Activated naive CD8-positive, alpha-beta T cell treated with anti-CD3 and anti-CD28 coated beads, Interleukin-2, amount 50 U/mL, for 24 hours (primary cell): ENCODE data around the gene KRTCAP2.
A peak's percentile ranks its signal among the peaks of the same experiment; 100 is the strongest.
"Not testable (repeated sequence)": the region's sequence is repeated elsewhere in the genome, so short reads cannot be mapped to it uniquely, and the experiment has no call there.

Source experiments
- ATAC-seq: fragments of 150-1000 bp; cut with Tn5 transposase; one replicate; pipeline ENCODE4 v1.10.0; 2021
- DNase-seq: peaks from one replicate; pipeline ENCODE4 v3.0.0; 2021
- H3K27ac Mint-ChIP-seq: one replicate; pipeline ENCODE4 v1.8.0; 2021; ENCODE audit warnings: mild to moderate bottlenecking, mixed read lengths
- H3K27me3 Mint-ChIP-seq: one replicate; pipeline ENCODE4 v1.8.0; 2021; ENCODE audit warnings: mixed read lengths
- H3K36me3 Mint-ChIP-seq: one replicate; pipeline ENCODE4 v1.8.0; 2021; ENCODE audit warnings: low read depth, mixed read lengths
- H3K4me1 Mint-ChIP-seq: one replicate; pipeline ENCODE4 v1.8.0; 2021; ENCODE audit warnings: mixed read lengths
- H3K4me3 Mint-ChIP-seq: one replicate; pipeline ENCODE4 v1.8.0; 2021; ENCODE audit warnings: mild to moderate bottlenecking, moderate library complexity, mixed read lengths
- H3K9me3 Mint-ChIP-seq: one replicate; pipeline ENCODE4 v1.8.0; 2021; ENCODE audit warnings: mixed read lengths

Gene KRTCAP2

GRCh38 chr1:155172732-155173477, at the start of gene KRTCAP2:
Gene KRTCAP2 (minus strand): TSS chr1:155173304. CDS start chr1:155173224, 80 bp downstream.
- peak; percentile 78 for ATAC-seq
- Mint-ChIP-seq H3K27ac (peak within 1 kb of the TSS; percentile 99), H3K9me3 (no peaks in the 10 kb centered on the region), H3K27me3 (peaks cover 2% of the 10 kb centered on the region), H3K4me1 (peaks cover 52% of the 10 kb centered on the region), H3K4me3 (peak within 1 kb of the TSS; percentile 99), H3K36me3 (peaks cover 32% of the 10 kb centered on the region)
- peak; percentile 96 for DNase-seq

- not testable (repeated sequence) for ATAC-seq, H3K9me3 Mint-ChIP-seq, H3K27me3 Mint-ChIP-seq, H3K36me3 Mint-ChIP-seq, H3K4me3 Mint-ChIP-seq, DNase-seq
- Mint-ChIP-seq H3K4me1 (peaks cover 24% of the 10 kb centered on the region), H3K27ac (peak overlapping the region; percentile 19)
Measured at GRCh38 chr1:155220211-155220965, 47.3 kb upstream of the KRTCAP2 start.

GRCh38 chr1:155219592-155220031, 46.5 kb upstream of the KRTCAP2 start:
- Mint-ChIP-seq H3K36me3 (peaks cover 2% of the 10 kb centered on the region), H3K4me1 (peaks cover 18% of the 10 kb centered on the region), H3K4me3 (no peak overlapping the region), H3K9me3 (no peaks in the 10 kb centered on the region), H3K27ac (peak overlapping the region; percentile 53), H3K27me3 (no peaks in the 10 kb centered on the region)
- no peak for DNase-seq
- ATAC-seq = no peak

GRCh38 chr1:155218854-155219591, 45.9 kb upstream of the KRTCAP2 start:
- ATAC-seq = no peak
- Mint-ChIP-seq H3K36me3 (no peaks in the 10 kb centered on the region), H3K4me1 (peaks cover 14% of the 10 kb centered on the region), H3K4me3 (peak overlapping the region; percentile 15), H3K9me3 (no peaks in the 10 kb centered on the region), H3K27me3 (no peaks in the 10 kb centered on the region), H3K27ac (peak overlapping the region; percentile 53)
- no peak for DNase-seq

- DNase-seq, H3K27me3 Mint-ChIP-seq, H3K4me3 Mint-ChIP-seq, ATAC-seq, H3K9me3 Mint-ChIP-seq, H3K27ac Mint-ChIP-seq: not testable (repeated sequence)
- Mint-ChIP-seq H3K36me3 (peaks cover 11% of the 10 kb centered on the region), H3K4me1 (peaks cover 19% of the 10 kb centered on the region)
Measured at GRCh38 chr1:155214702-155215101, 41.6 kb upstream of the KRTCAP2 start.

- not testable (repeated sequence) for H3K9me3 Mint-ChIP-seq, ATAC-seq, H3K27ac Mint-ChIP-seq, H3K27me3 Mint-ChIP-seq, H3K4me3 Mint-ChIP-seq, DNase-seq
- Mint-ChIP-seq H3K36me3 (peaks cover 11% of the 10 kb centered on the region), H3K4me1 (peaks cover 25% of the 10 kb centered on the region)
Measured at GRCh38 chr1:155212051-155212440, 38.9 kb upstream of the KRTCAP2 start.

- not testable (repeated sequence) for H3K27me3 Mint-ChIP-seq, DNase-seq, H3K27ac Mint-ChIP-seq, H3K9me3 Mint-ChIP-seq, H3K4me3 Mint-ChIP-seq, ATAC-seq
- peaks cover 29% of the 10 kb centered on the region for H3K4me1 Mint-ChIP-seq
- peaks cover 11% of the 10 kb centered on the region for H3K36me3 Mint-ChIP-seq
Measured at GRCh38 chr1:155211381-155212050, 38.4 kb upstream of the KRTCAP2 start.

GRCh38 chr1:155210314-155211104, 37.4 kb upstream of the KRTCAP2 start:
- Mint-ChIP-seq H3K36me3 (peaks cover 11% of the 10 kb centered on the region), H3K27ac (peak overlapping the region; percentile 94)

GRCh38 chr1:155209312-155209721, 36.2 kb upstream of the KRTCAP2 start:
- ATAC-seq = no peak
- Mint-ChIP-seq H3K9me3 (no peaks in the 10 kb centered on the region), H3K36me3 (peaks cover 11% of the 10 kb centered on the region), H3K4me3 (peak overlapping the region; percentile 93), H3K27me3 (no peaks in the 10 kb centered on the region), H3K27ac (peak overlapping the region; percentile 94), H3K4me1 (peaks cover 29% of the 10 kb centered on the region)
- DNase-seq = no peak

More at GRCh38 chr1:155210314-155211104, 37.4 kb upstream of the KRTCAP2 start:
- peak overlapping the region; percentile 93 for H3K4me3 Mint-ChIP-seq
- H3K27me3 Mint-ChIP-seq = no peaks in the 10 kb centered on the region
- ATAC-seq (no peak), DNase-seq (no peak)
- H3K4me1 Mint-ChIP-seq = peaks cover 29% of the 10 kb centered on the region
- H3K9me3 Mint-ChIP-seq = no peaks in the 10 kb centered on the region

- peaks cover 29% of the 10 kb centered on the region for H3K4me1 Mint-ChIP-seq
- H3K36me3 Mint-ChIP-seq = peaks cover 11% of the 10 kb centered on the region
- peak within 1 kb of the TSS; percentile 93 for H3K4me3 Mint-ChIP-seq
- peak; percentile 91 for DNase-seq
- no peaks in the 10 kb centered on the region for H3K27me3 Mint-ChIP-seq
- H3K9me3 Mint-ChIP-seq = no peaks in the 10 kb centered on the region
- peak; percentile 84 for ATAC-seq
- H3K27ac Mint-ChIP-seq = peak within 1 kb of the TSS; percentile 94
Measured at GRCh38 chr1:155208541-155209311, 35.6 kb upstream of the KRTCAP2 start, which contains the start of gene MTX1. Gene MTX1 (plus strand): TSS chr1:155208695. CDS start chr1:155208805, 110 bp downstream.

- Mint-ChIP-seq H3K27me3 (no peaks in the 10 kb centered on the region), H3K9me3 (no peaks in the 10 kb centered on the region), H3K36me3 (peaks cover 11% of the 10 kb centered on the region), H3K27ac (peak within 1 kb of the TSS; percentile 94), H3K4me1 (peaks cover 29% of the 10 kb centered on the region), H3K4me3 (peak within 1 kb of the TSS; percentile 93)
- ATAC-seq = no peak
- DNase-seq = no peak
Measured at GRCh38 chr1:155207806-155208540, 34.9 kb upstream of the KRTCAP2 start, which contains the start of gene THBS3. Gene THBS3 (minus strand): TSS chr1:155207897. CDS start chr1:155207876, 21 bp downstream.
